Spleen (tissue), 7 donors: ENCODE measurements around the gene C10orf143.

Source experiments
- CTCF ChIP-seq, 11 experiments: fragments of 200-600 bp in 7 of 11; fragments of 450-650 bp in 4 of 11; sonication (generic) in 4 of 11; IDR thresholded peaks in 8 of 11; conservative IDR thresholded peaks in 3 of 11; 1 replicate in 7 of 11; 2 replicates in 4 of 11; pipeline versions ENCODE4 v1.4.0 to v1.8.0; 2016 to 2021; ENCODE audit warnings: antibody characterized with exemption in 11 of 11, inconsistent platforms in 4 of 11, mild to moderate bottlenecking in 1 of 11
- POLR2A ChIP-seq, 3 donors: fragments of 450-650 bp; IDR thresholded peaks; one replicate each; pipeline ENCODE4 v1.5.1; 2017; ENCODE audit warnings: antibody characterized with exemption in 3 of 3, mild to moderate bottlenecking in 1 of 3
- POLR2AphosphoS5 ChIP-seq, 3 donors: sonication (generic); formaldehyde crosslinking; IDR thresholded peaks; one replicate each; pipeline ENCODE4 v1.5.1; 2017; ENCODE audit warnings: antibody characterized with exemption in 3 of 3
- donor health status: DM: no; HTN: no; CAD: no; lungs with moderate emphysema.
- donor health status: DM: no; HTN: no; CAD: no.
- donor health status: DM: no; HTN: no; CAD: no.

GRCh38 chr10:130021383-130021950 lies 89.2 kb downstream of the C10orf143 start:
- TF ChIP-seq CTCF (IDR thresholded peaks at IDR 0.05 in 8 of 11, conservative IDR thresholded peaks at IDR 0.05 in 3 of 11) (no peak), POLR2A (IDR thresholded peaks at IDR 0.05) (no peak), POLR2AphosphoS5 (IDR thresholded peaks at IDR 0.05) (no peak)
